ENCODE results near the gene TAMALIN. TPM values are rescaled to one million over a fixed set of nuclear protein-coding genes. Genes with fewer than 3 reads are reported as not detected.
A peak's percentile ranks its signal among the peaks of the same experiment; 100 is the strongest.

The TAMALIN gene
- 7.2 and 7.4 TPM in 2 replicates for polyA plus RNA-seq (2011; rRNA removed)
- polyA minus RNA-seq (2011; rRNA and poly(A)+ RNA removed) = 8.3 and 10.2 TPM in 2 replicates

- no peak for DNase-seq (ENCODE audit: low read depth, low spot score)
- POLR2A ChIA-PET = interaction anchor here (0.5 to 2.3 kb wide), 18 partner anchors 9 to 949 kb away, joined by 3 to 28 read pairs (median 4); partner anchors contain the start of genes ATG101 and NR4A1
- CTCF ChIA-PET = interaction anchor here (0.5 to 15.4 kb wide), 3 partner anchors 13 to 44 kb away, joined by 4 to 599 read pairs (median 76); no protein-coding TSS in a partner anchor
- Histone ChIP-seq H3K9me3 (ENCODE audit: control insufficient read depth, insufficient read depth, low read length) (no peaks in the 10 kb centered on the region; the same call in 1 of the 2 replicates), H3K27me3 (ENCODE audit: control insufficient read depth, insufficient read depth, low read length) (peaks cover 6% of the 10 kb centered on the region), H3K4me3 (ENCODE audit: low read depth, low read length) (peak within 1 kb of the TSS; percentile 81), H3K27ac (ENCODE audit: low read depth, low read length) (no peak within 1 kb of the TSS)
- TF ChIP-seq CTCF (IDR thresholded peaks at IDR 0.05; ENCODE audit: low read depth, low read length) = no peak
Observed at GRCh38 chr12:52006726-52007157, at the start of gene TAMALIN. TAMALIN (plus strand) TSS chr12:52006946; CDS start chr12:52007020, 74 bp downstream.

DNA sequence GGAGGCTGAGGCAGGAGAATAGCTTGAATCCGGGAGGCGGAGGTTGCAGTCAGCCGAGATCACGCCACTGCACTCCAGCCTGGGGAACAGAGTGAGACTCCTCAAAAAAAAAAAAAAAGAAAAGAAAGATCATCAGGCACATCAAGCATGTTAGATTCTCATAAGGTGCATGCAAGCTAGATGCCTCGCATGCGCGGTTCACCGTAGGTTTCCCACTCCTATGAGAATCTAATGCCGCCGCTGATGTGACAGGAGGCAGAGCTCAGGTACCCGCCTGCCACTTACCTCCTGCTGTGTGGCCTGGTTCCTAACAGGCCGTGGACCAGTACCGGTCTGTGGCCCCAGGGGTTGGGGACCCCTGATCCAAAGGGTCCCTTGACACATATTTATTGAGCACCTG is 48.2 kb upstream of the TAMALIN start:
- no peaks in the 10 kb centered on the region for H3K9me3 ChIP-seq (ENCODE audit: control insufficient read depth, insufficient read depth, low read length)
- ChIA-PET POLR2A (no interaction called here), CTCF (interaction anchor here (1.5 to 4.4 kb wide), 3 partner anchors 12 to 67 kb away, joined by 3 to 33 read pairs (median 5); no protein-coding TSS in a partner anchor)
- H3K4me3 ChIP-seq (ENCODE audit: low read depth, low read length) = no peak overlapping the region
- H3K27ac ChIP-seq (ENCODE audit: low read depth, low read length) = no peak overlapping the region
- no peak for DNase-seq (ENCODE audit: low read depth, low spot score)
- H3K27me3 ChIP-seq (ENCODE audit: control insufficient read depth, insufficient read depth, low read length) = no peaks in the 10 kb centered on the region
- TF ChIP-seq CTCF (IDR thresholded peaks at IDR 0.05; ENCODE audit: low read depth, low read length) = no peak

GRCh38 chr12:51959211-51959610 is 47.5 kb upstream of the TAMALIN start:
- ChIA-PET CTCF (interaction anchor here (0.8 to 4.4 kb wide), 4 partner anchors 11 to 66 kb away, joined by 3 to 33 read pairs (median 4); no protein-coding TSS in a partner anchor), POLR2A (no interaction called here)
- DNase-seq (ENCODE audit: low read depth, low spot score) = no peak
- H3K4me3 ChIP-seq (ENCODE audit: low read depth, low read length) = no peak overlapping the region
- no peak overlapping the region for H3K27ac ChIP-seq (ENCODE audit: low read depth, low read length)
- H3K27me3 ChIP-seq (ENCODE audit: control insufficient read depth, insufficient read depth, low read length) = no peaks in the 10 kb centered on the region
- no peaks in the 10 kb centered on the region for H3K9me3 ChIP-seq (ENCODE audit: control insufficient read depth, insufficient read depth, low read length)
- no peak for TF ChIP-seq CTCF (IDR thresholded peaks at IDR 0.05; ENCODE audit: low read depth, low read length)

GRCh38 chr12:51959921-51960320 is 46.8 kb upstream of the TAMALIN start:
- no peaks in the 10 kb centered on the region for H3K9me3 ChIP-seq (ENCODE audit: control insufficient read depth, insufficient read depth, low read length)
- TF ChIP-seq CTCF (IDR thresholded peaks at IDR 0.05; ENCODE audit: low read depth, low read length) = no peak
- ChIA-PET POLR2A (no interaction called here), CTCF (interaction anchor here (0.8 to 4.4 kb wide), 3 partner anchors 11 to 65 kb away, joined by 3 to 33 read pairs (median 5); no protein-coding TSS in a partner anchor)
- no peaks in the 10 kb centered on the region for H3K27me3 ChIP-seq (ENCODE audit: control insufficient read depth, insufficient read depth, low read length)
- H3K4me3 ChIP-seq (ENCODE audit: low read depth, low read length) = no peak overlapping the region
- DNase-seq (ENCODE audit: low read depth, low spot score) = no peak
- H3K27ac ChIP-seq (ENCODE audit: low read depth, low read length) = no peak overlapping the region

- DNase-seq (ENCODE audit: low read depth, low spot score) = no peak
- H3K27ac ChIP-seq (ENCODE audit: low read depth, low read length) = no peak overlapping the region
- no peak for TF ChIP-seq CTCF (IDR thresholded peaks at IDR 0.05; ENCODE audit: low read depth, low read length)
- POLR2A ChIA-PET = no interaction called here
- CTCF ChIA-PET = interaction anchor here (4.4 kb wide), 1 partner anchor 10 kb away, joined by 33 read pairs; no protein-coding TSS in a partner anchor
- H3K9me3 ChIP-seq (ENCODE audit: control insufficient read depth, insufficient read depth, low read length) = no peaks in the 10 kb centered on the region
- H3K27me3 ChIP-seq (ENCODE audit: control insufficient read depth, insufficient read depth, low read length) = no peaks in the 10 kb centered on the region
- H3K4me3 ChIP-seq (ENCODE audit: low read depth, low read length) = no peak overlapping the region
Observed at GRCh38 chr12:51960488-51960887, 46.3 kb upstream of the TAMALIN start.

Measured in AG04450 (cell line).